ENCODE results near the gene SPATC1L.

GRCh38 chr21:46172863-46173528 is 11.3 kb downstream of the SPATC1L start:
- TF ChIP-seq ZFX (IDR thresholded peaks at IDR 0.05) = no peak
- TF ChIP-seq CTCF (conservative IDR thresholded peaks at IDR 0.05) = no peak

All from C4-2B (cell line).